Measurements from ENCODE around the gene IL17RE.
"Not testable (repeated sequence)": the region's sequence is repeated elsewhere in the genome, so short reads cannot be mapped to it uniquely, and the experiment has no call there.

IL17RE gene

GRCh38 chr3:9879830-9880549, 22.7 kb upstream of the IL17RE start, which contains the start of gene CIDEC:
CIDEC (minus strand) TSS chr3:9880253; CDS start chr3:9878486, 1,767 bp downstream.
- no peak for DNase-seq

GRCh38 chr3:9881441-9881840, 21.2 kb upstream of the IL17RE start:
- no peak for DNase-seq

DNA sequence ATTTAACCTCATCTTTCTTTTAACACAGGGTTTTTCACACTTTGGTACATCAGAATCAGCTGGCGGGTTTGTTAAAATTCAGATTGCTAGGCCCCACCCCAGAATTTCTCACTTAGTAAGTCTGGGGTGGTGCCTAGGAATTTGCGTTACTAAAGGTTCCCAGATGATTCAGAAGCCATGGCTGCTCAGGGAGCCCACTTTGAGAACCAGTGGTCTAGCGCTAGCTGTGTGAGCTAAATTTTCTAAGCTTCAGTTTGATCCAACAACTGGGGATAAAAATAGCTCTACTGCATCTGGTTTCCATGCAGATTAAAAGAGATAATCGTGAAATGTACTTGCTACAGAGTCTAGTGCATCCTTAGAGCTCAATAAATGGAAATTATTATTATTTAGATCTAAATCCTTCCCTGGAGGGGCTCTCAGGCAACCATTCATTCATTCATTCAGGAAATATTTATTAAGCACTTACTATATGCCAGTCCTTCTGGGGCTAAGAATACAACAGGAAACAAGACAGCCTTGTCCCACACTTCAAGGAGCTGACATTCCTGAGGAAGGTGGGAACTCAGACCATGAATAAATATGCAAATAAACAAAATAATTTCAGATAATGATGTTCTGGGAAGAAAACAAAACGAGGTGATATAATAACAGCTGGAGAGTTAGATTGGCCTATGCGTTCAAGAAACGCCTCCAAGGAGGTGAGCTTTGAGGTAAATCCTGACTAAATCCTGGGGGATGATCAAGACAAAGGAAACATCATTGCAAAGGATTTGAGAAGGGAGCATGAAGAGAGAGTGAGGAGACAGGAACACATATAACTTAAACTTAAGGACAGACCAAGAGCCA, 18.7 kb upstream of the IL17RE start:
- DNase-seq: no peak

- no peak for DNase-seq
These were observed 18.0 kb upstream of the IL17RE start for GRCh38 chr3:9884555-9885165.

GRCh38 chr3:9886328-9886727, 16.3 kb upstream of the IL17RE start:
- DNase-seq: no peak

DNA sequence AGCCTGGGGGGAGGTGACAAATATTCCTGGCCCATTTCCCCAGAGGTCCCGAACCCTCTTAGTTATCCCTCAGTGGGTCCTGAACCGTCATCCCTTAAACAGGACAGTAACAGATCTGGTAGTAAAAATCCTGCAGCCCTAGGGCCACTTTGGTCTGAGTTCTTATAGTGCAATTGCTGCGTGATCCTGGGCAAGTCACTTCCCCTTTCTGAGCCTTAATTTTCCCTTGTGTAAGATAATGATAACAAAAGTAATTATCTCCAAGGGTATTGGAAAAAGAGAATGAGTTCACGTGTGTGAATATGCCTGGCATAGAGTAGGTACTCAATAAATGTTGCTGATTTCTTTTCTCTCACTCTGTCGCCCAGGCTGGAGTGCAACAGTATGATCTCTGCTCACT, 15.2 kb upstream of the IL17RE start:
- DNase-seq: no peak

DNA sequence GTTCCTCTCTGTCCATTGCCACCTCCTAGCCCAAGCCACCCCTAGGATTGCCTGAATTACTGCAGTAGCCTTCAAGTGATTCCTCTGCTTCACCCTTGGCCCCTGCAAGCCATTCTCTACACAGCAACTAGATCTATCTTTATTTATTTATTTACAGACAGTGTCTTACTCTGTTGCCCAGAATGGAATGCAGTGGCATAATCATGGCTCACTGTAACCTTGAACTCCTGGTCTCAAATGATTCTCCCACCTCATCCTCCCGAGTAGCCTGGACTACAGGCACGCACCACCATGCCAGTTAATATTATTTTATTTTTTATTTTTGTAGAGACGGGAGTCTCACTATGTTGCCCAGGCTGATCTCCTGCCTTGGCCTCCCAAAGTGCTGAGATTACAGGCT, 14.1 kb upstream of the IL17RE start:
- DNase-seq: no peak

- DNase-seq: no peak
These were observed 13.2 kb upstream of the IL17RE start for GRCh38 chr3:9889405-9889804.

- DNase-seq: peak; percentile 96
These were observed 12.2 kb upstream of the IL17RE start, which contains the start of gene JAGN1 for GRCh38 chr3:9890249-9891071. JAGN1 (plus strand) TSS chr3:9890610; CDS start chr3:9890723, 113 bp downstream.

GRCh38 chr3:9891072-9891622, 11.5 kb upstream of the IL17RE start:
- no peak for DNase-seq

DNA sequence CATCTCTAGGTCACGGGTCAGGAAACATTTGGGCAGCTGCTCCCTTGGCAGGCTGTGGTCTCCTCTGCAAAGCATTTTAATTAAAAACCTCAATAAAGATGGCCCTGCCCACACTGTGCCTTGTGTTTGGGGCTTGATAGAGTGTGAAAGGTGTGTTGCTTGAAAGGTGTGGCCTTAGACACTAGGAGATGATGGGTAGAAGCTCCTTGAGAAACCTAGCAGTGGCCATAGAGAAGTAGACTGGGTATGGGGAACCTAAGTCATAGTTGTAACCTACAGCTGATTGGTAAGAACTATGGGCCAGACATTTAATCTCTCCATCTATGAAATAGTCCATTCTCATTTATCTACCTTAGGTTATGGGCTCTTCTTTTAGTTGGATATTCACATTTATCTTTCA, 8.9 kb upstream of the IL17RE start:
- no peak for DNase-seq

- DNase-seq: not testable (repeated sequence)
These were observed 6.9 kb upstream of the IL17RE start for GRCh38 chr3:9895715-9896114.

GRCh38 chr3:9896755-9897407, 5.8 kb upstream of the IL17RE start:
- DNase-seq: not testable (repeated sequence)

DNA sequence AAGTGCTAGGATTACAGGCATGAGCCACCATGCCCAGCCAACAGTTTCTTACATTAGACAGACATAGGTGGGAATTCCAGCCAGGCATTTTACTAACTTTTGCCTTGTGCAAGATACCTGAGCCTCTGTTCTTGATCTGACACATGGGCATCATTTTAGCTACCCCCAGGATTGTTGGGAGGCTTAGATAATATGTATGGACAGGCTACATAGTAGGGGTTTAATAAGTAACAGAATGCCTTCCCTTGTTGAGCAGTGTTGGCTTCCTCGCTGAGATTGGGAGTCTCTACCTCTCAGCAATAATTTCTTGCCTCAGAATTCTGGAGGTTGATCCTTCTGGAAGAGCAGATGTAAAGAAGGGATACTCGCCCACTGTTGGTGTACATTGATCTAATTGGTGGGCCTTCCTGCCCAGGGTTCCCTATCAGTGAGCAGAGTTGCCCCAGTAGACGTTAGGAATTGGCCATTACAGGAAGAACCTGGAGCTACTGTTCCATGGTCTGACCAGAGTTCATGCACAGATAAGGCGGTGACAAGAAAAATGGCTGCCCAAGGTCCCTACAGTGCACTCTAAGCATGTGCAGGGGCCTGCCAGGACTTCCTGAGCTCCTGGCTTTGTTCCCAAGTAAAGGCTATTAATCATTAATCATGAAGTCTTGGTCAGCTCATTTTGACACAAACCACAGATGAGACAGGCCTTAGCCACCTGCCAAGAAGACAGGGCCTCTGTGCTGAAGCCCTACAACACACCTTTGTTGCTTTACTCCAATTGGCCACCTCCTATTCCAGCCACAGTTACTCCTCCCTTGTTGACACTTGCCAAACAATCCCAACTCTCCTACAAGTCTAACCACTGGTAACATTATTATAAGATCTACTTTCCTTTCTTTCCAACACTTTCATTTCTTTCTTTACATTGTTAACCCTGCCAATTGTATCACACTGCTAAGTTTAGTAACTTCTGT, 5.0 kb upstream of the IL17RE start:
- no peak for DNase-seq

DNA sequence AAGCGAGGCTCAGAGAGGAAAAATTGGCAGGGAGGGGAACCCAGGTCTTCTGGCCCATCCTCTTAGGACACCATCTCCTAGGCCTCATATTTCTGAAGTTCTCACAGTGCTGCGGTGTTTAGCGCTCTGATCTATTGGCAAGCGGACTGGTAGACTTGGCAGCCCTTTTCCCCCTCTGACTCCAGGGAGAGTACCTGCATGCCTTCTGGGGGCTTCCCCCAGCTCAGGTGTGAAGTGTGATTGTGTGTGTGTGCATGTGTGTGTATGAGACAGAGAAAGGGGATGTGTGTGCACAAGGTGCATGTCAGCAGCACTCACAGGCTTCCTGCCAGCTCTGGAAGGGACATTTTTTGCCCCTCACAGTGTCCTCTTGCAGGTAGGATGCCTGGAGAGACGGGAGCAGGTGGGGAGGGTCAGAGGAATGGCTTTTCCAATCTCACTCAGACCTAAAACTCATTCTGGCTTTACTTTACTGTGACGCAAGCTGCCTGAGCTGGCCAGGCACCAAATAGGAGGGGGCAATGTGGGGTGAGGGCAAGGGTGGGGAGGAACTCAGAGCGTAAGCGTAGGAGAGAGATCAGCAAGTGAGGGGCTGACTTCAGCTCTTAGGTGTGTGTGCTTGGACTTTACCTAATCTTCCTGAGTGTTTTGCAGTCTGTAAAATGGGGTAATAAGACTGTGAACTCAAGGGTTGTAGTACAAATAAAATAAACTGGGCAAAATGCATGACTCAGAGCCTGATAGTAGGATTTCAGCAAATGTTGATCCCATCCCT, 4.0 kb upstream of the IL17RE start:
- no peak for DNase-seq

GRCh38 chr3:9899289-9899791, 3.3 kb upstream of the IL17RE start:
- no peak for DNase-seq

- not testable (repeated sequence) for DNase-seq
These were observed 1.7 kb upstream of the IL17RE start for GRCh38 chr3:9900965-9901415.

GRCh38 chr3:9901967-9902366, 681 bp upstream of the IL17RE start:
- peak; percentile 77 for DNase-seq

- DNase-seq: no peak
These were observed 583 bp downstream of the IL17RE start for GRCh38 chr3:9903238-9903624.
